ENCODE results near the gene HEATR9.

HEATR9 gene

DNA sequence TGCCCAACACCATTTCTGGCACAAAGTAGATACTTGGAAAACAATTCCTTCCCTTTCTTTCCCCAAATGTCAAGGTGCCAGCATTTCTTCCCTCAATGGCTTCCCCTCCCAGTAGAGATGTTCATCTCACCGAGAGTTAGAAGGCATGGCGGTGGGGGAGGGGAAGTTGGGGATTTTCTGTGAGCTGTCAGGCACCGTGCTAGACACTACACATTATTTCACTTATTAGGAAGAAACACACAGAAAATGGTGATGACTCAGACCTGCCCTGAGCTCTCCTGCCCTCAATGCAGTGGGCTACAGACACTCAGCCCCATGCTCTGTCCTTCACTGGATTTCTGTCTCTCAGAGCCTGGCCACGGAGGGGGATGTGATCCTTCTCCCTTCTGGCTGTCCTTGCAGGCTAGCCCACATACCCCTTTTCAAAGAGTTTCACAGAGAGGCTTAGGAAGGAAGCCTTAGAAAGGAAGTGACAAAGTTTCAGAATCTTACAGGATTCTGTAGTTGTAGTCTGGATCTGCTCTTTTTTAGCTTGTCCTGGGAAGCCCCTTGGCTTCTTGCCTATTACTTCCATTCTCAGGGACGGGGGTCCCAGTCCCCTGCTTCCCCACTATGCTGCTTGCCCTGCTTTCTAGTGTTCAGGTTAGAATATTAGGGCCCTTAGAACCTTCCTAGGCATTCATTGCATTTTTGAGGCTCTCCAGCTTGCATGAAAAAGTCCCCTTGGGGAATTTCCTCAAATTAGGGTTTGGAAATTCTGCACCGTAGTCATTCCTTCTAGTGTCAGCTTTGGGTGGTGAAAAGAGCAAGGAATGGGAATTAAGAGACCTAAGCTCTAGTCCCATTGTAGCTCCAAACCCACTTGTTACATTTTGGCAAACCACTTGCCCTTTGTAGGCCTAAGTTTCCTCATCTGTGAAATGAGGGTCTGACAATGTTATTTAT lies 23.7 kb upstream of the HEATR9 start:
- Histone ChIP-seq H3K27me3 (ENCODE audit: low read depth, low read length) (no peaks in the 10 kb centered on the region), H3K4me1 (ENCODE audit: low read length) (peaks cover 20% of the 10 kb centered on the region), H3K79me2 (ENCODE audit: low read length) (no peaks in the 10 kb centered on the region), H3K4me3 (ENCODE audit: low read length) (no peak overlapping the region; the same call in 1 of the 2 replicates), H3K36me3 (replicated peaks; ENCODE audit: low read depth, low read length) (no peaks in the 10 kb centered on the region), H4K20me1 (ENCODE audit: insufficient read depth, low read length) (no peaks in the 10 kb centered on the region), H3K9me3 (ENCODE audit: insufficient read depth, low read length) (no peaks in the 10 kb centered on the region), H3K27ac (ENCODE audit: low read length) (peak overlapping the region; percentile 54; the same call in 1 of the 2 replicates), H3K9ac (ENCODE audit: low read length) (peak overlapping the region; percentile 15; the same call in 1 of the 2 replicates), H2AFZ (ENCODE audit: low read depth, low read length) (peak overlapping the region; percentile 51; the same call in 1 of the 2 replicates), H3K4me2 (ENCODE audit: low read length) (peak overlapping the region; percentile 56)
- no peak for TF ChIP-seq EZH2phosphoT487 (IDR thresholded peaks at IDR 0.05; ENCODE audit: low read depth)
- TF ChIP-seq, protein P1, sequence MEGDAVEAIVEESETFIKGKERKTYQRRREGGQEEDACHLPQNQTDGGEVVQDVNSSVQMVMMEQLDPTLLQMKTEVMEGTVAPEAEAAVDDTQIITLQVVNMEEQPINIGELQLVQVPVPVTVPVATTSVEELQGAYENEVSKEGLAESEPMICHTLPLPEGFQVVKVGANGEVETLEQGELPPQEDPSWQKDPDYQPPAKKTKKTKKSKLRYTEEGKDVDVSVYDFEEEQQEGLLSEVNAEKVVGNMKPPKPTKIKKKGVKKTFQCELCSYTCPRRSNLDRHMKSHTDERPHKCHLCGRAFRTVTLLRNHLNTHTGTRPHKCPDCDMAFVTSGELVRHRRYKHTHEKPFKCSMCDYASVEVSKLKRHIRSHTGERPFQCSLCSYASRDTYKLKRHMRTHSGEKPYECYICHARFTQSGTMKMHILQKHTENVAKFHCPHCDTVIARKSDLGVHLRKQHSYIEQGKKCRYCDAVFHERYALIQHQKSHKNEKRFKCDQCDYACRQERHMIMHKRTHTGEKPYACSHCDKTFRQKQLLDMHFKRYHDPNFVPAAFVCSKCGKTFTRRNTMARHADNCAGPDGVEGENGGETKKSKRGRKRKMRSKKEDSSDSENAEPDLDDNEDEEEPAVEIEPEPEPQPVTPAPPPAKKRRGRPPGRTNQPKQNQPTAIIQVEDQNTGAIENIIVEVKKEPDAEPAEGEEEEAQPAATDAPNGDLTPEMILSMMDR (IDR thresholded peaks at IDR 0.05; ENCODE audit: low read depth, low read length) = no peak

DNA sequence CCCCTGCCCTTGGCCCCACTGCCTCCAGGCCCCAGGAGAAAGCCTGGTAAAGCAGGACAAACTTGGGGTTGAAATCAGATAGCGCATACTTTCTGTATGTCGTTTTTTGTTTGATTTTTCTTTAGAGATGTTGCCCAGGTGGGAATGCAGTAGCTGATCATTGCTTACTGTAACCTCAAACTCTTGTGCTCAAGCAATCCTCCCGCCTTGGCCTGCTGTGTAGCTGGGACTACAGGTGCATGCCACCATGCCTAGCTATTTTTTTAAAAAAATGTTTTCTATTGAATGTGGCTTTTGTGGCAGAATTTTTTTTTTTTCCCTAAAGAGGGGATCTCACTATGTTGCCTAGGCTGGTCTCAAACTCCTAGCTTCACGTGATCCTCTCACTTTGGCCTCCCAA lies 22.6 kb upstream of the HEATR9 start:
- Histone ChIP-seq H3K79me2 (ENCODE audit: low read length) (no peaks in the 10 kb centered on the region), H2AFZ (ENCODE audit: low read depth, low read length) (no peak overlapping the region), H3K27me3 (ENCODE audit: low read depth, low read length) (no peaks in the 10 kb centered on the region), H4K20me1 (ENCODE audit: insufficient read depth, low read length) (no peaks in the 10 kb centered on the region), H3K4me3 (ENCODE audit: low read length) (no peak overlapping the region), H3K9ac (ENCODE audit: low read length) (no peak overlapping the region), H3K4me2 (ENCODE audit: low read length) (no peak overlapping the region), H3K9me3 (ENCODE audit: insufficient read depth, low read length) (no peaks in the 10 kb centered on the region), H3K4me1 (ENCODE audit: low read length) (peaks cover 20% of the 10 kb centered on the region), H3K36me3 (replicated peaks; ENCODE audit: low read depth, low read length) (no peaks in the 10 kb centered on the region), H3K27ac (ENCODE audit: low read length) (no peak overlapping the region)
- TF ChIP-seq EZH2phosphoT487 (IDR thresholded peaks at IDR 0.05; ENCODE audit: low read depth) = no peak
- TF ChIP-seq, protein P1 (IDR thresholded peaks at IDR 0.05; ENCODE audit: low read depth, low read length) = no peak

- no peak overlapping the region for H2AFZ ChIP-seq (ENCODE audit: low read depth, low read length)
- H3K9ac ChIP-seq (ENCODE audit: low read length) = no peak overlapping the region
- H3K4me2 ChIP-seq (ENCODE audit: low read length) = no peak overlapping the region
- H3K36me3 ChIP-seq (replicated peaks; ENCODE audit: low read depth, low read length) = no peaks in the 10 kb centered on the region
- H3K79me2 ChIP-seq (ENCODE audit: low read length) = no peaks in the 10 kb centered on the region
- no peak overlapping the region for H3K4me3 ChIP-seq (ENCODE audit: low read length)
- peaks cover 20% of the 10 kb centered on the region for H3K4me1 ChIP-seq (ENCODE audit: low read length)
- TF ChIP-seq, protein P1 (IDR thresholded peaks at IDR 0.05; ENCODE audit: low read depth, low read length) = no peak
- no peak for TF ChIP-seq EZH2phosphoT487 (IDR thresholded peaks at IDR 0.05; ENCODE audit: low read depth)
- no peaks in the 10 kb centered on the region for H3K9me3 ChIP-seq (ENCODE audit: insufficient read depth, low read length)
- H3K27ac ChIP-seq (ENCODE audit: low read length) = no peak overlapping the region
- no peaks in the 10 kb centered on the region for H4K20me1 ChIP-seq (ENCODE audit: insufficient read depth, low read length)
- no peaks in the 10 kb centered on the region for H3K27me3 ChIP-seq (ENCODE audit: low read depth, low read length)
Measured at GRCh38 chr17:35890774-35891155, 22.1 kb upstream of the HEATR9 start.
